ENCODE measurements around the gene STEAP1B.
"Not testable (repeated sequence)": the region's sequence is repeated elsewhere in the genome, so short reads cannot be mapped to it uniquely, and the experiment has no call there.

STEAP1B gene

GRCh38 chr7:22496912-22497311, 3.1 kb downstream of the STEAP1B start:
- not testable (repeated sequence) for H3K36me3 ChIP-seq (ENCODE audit: control insufficient read depth, insufficient read depth, low read length); H3K9me3 ChIP-seq (ENCODE audit: control insufficient read depth, low read length); H3K4me1 ChIP-seq (ENCODE audit: control insufficient read depth, insufficient read depth, low read length, poor library complexity, severe bottlenecking); H3K27ac ChIP-seq (ENCODE audit: low read depth, low read length, severe bottlenecking); H3K4me3 ChIP-seq (ENCODE audit: extremely low read depth, insufficient read depth, low read length, poor library complexity, severe bottlenecking)
- WGBS, 2 experiments (ENCODE audit: insufficient coverage in 2 of 2) = no CpG with 5 or more reads among the region's 2 CpGs

GRCh38 chr7:22496296-22496888, 3.6 kb downstream of the STEAP1B start:
- H3K36me3 ChIP-seq (ENCODE audit: control insufficient read depth, insufficient read depth, low read length); H3K9me3 ChIP-seq (ENCODE audit: control insufficient read depth, low read length); H3K27ac ChIP-seq (ENCODE audit: low read depth, low read length, severe bottlenecking); H3K4me1 ChIP-seq (ENCODE audit: control insufficient read depth, insufficient read depth, low read length, poor library complexity, severe bottlenecking); H3K4me3 ChIP-seq (ENCODE audit: extremely low read depth, insufficient read depth, low read length, poor library complexity, severe bottlenecking): not testable (repeated sequence)
- WGBS, 2 experiments (ENCODE audit: insufficient coverage in 2 of 2) = no CpG with 5 or more reads among the region's 6 CpGs

GRCh38 chr7:22493160-22493925, 6.6 kb downstream of the STEAP1B start:
- H3K9me3 ChIP-seq (ENCODE audit: control insufficient read depth, low read length); H3K4me3 ChIP-seq (ENCODE audit: extremely low read depth, insufficient read depth, low read length, poor library complexity, severe bottlenecking); H3K4me1 ChIP-seq (ENCODE audit: control insufficient read depth, insufficient read depth, low read length, poor library complexity, severe bottlenecking); H3K36me3 ChIP-seq (ENCODE audit: control insufficient read depth, insufficient read depth, low read length); H3K27ac ChIP-seq (ENCODE audit: low read depth, low read length, severe bottlenecking): not testable (repeated sequence)
- WGBS, 2 experiments (ENCODE audit: insufficient coverage in 2 of 2) = 100% methylated on average over 2 of the region's 4 CpGs

GRCh38 chr7:22488643-22489462, 11.1 kb downstream of the STEAP1B start:
- no peak overlapping the region for H3K27ac ChIP-seq (ENCODE audit: low read depth, low read length, severe bottlenecking)
- H3K9me3 ChIP-seq (ENCODE audit: control insufficient read depth, low read length) = peaks cover 8% of the 10 kb centered on the region
- no peaks in the 10 kb centered on the region for H3K4me1 ChIP-seq (ENCODE audit: control insufficient read depth, insufficient read depth, low read length, poor library complexity, severe bottlenecking)
- no peak overlapping the region for H3K4me3 ChIP-seq (ENCODE audit: extremely low read depth, insufficient read depth, low read length, poor library complexity, severe bottlenecking)
- 13 to 18% methylated on average over 7 to 8 of the region's 10 CpGs for WGBS, 2 experiments (ENCODE audit: insufficient coverage in 2 of 2)
- no peaks in the 10 kb centered on the region for H3K36me3 ChIP-seq (ENCODE audit: control insufficient read depth, insufficient read depth, low read length)

GRCh38 chr7:22487978-22488642, 11.9 kb downstream of the STEAP1B start:
- Histone ChIP-seq H3K36me3 (ENCODE audit: control insufficient read depth, insufficient read depth, low read length) (no peaks in the 10 kb centered on the region), H3K9me3 (ENCODE audit: control insufficient read depth, low read length) (peaks cover 8% of the 10 kb centered on the region), H3K27ac (ENCODE audit: low read depth, low read length, severe bottlenecking) (no peak overlapping the region), H3K4me3 (ENCODE audit: extremely low read depth, insufficient read depth, low read length, poor library complexity, severe bottlenecking) (no peak overlapping the region), H3K4me1 (ENCODE audit: control insufficient read depth, insufficient read depth, low read length, poor library complexity, severe bottlenecking) (no peaks in the 10 kb centered on the region)
- WGBS, 2 experiments (ENCODE audit: insufficient coverage in 2 of 2) = 68 to 73% methylated on average over 3 to 4 of the region's 5 CpGs

- Histone ChIP-seq H3K9me3 (ENCODE audit: control insufficient read depth, low read length) (peaks cover 8% of the 10 kb centered on the region), H3K4me3 (ENCODE audit: extremely low read depth, insufficient read depth, low read length, poor library complexity, severe bottlenecking) (no peak overlapping the region), H3K4me1 (ENCODE audit: control insufficient read depth, insufficient read depth, low read length, poor library complexity, severe bottlenecking) (peaks cover 3% of the 10 kb centered on the region), H3K27ac (ENCODE audit: low read depth, low read length, severe bottlenecking) (no peak overlapping the region), H3K36me3 (ENCODE audit: control insufficient read depth, insufficient read depth, low read length) (no peaks in the 10 kb centered on the region)
- WGBS, 2 experiments (ENCODE audit: insufficient coverage in 2 of 2) = no CpG with 5 or more reads among the region's 2 CpGs
Measured at GRCh38 chr7:22486597-22486996, 13.4 kb downstream of the STEAP1B start.

GRCh38 chr7:22485189-22485588, 14.8 kb downstream of the STEAP1B start:
- Histone ChIP-seq H3K4me3 (ENCODE audit: extremely low read depth, insufficient read depth, low read length, poor library complexity, severe bottlenecking) (no peak overlapping the region), H3K4me1 (ENCODE audit: control insufficient read depth, insufficient read depth, low read length, poor library complexity, severe bottlenecking) (peaks cover 3% of the 10 kb centered on the region), H3K36me3 (ENCODE audit: control insufficient read depth, insufficient read depth, low read length) (no peaks in the 10 kb centered on the region), H3K9me3 (ENCODE audit: control insufficient read depth, low read length) (peaks cover 8% of the 10 kb centered on the region), H3K27ac (ENCODE audit: low read depth, low read length, severe bottlenecking) (no peak overlapping the region)

- peaks cover 8% of the 10 kb centered on the region for H3K9me3 ChIP-seq (ENCODE audit: control insufficient read depth, low read length)
- no peak overlapping the region for H3K4me3 ChIP-seq (ENCODE audit: extremely low read depth, insufficient read depth, low read length, poor library complexity, severe bottlenecking)
- H3K4me1 ChIP-seq (ENCODE audit: control insufficient read depth, insufficient read depth, low read length, poor library complexity, severe bottlenecking) = peaks cover 11% of the 10 kb centered on the region
- no peak overlapping the region for H3K27ac ChIP-seq (ENCODE audit: low read depth, low read length, severe bottlenecking)
- WGBS, 2 experiments (ENCODE audit: insufficient coverage in 2 of 2) = 71% methylated on average over 1 of the region's 1 CpG; no CpG with 5 or more reads in 1 of the 2 experiments
- no peaks in the 10 kb centered on the region for H3K36me3 ChIP-seq (ENCODE audit: control insufficient read depth, insufficient read depth, low read length)
Measured at GRCh38 chr7:22482503-22482902, 17.5 kb downstream of the STEAP1B start.

- H3K4me3 ChIP-seq (ENCODE audit: extremely low read depth, insufficient read depth, low read length, poor library complexity, severe bottlenecking) = no peak overlapping the region
- H3K9me3 ChIP-seq (ENCODE audit: control insufficient read depth, low read length) = peaks cover 8% of the 10 kb centered on the region
- no peaks in the 10 kb centered on the region for H3K36me3 ChIP-seq (ENCODE audit: control insufficient read depth, insufficient read depth, low read length)
- 89 to 91% methylated on average over 4 to 5 of the region's 5 CpGs for WGBS, 2 experiments (ENCODE audit: insufficient coverage in 2 of 2)
- peaks cover 13% of the 10 kb centered on the region for H3K4me1 ChIP-seq (ENCODE audit: control insufficient read depth, insufficient read depth, low read length, poor library complexity, severe bottlenecking)
- H3K27ac ChIP-seq (ENCODE audit: low read depth, low read length, severe bottlenecking) = no peak overlapping the region
Measured at GRCh38 chr7:22481726-22482125, 18.3 kb downstream of the STEAP1B start.

GRCh38 chr7:22480523-22481075, 19.4 kb downstream of the STEAP1B start:
- WGBS, 2 experiments (ENCODE audit: insufficient coverage in 2 of 2) = 100% methylated on average over 1 to 3 of the region's 4 CpGs
- Histone ChIP-seq H3K4me1 (ENCODE audit: control insufficient read depth, insufficient read depth, low read length, poor library complexity, severe bottlenecking) (peaks cover 13% of the 10 kb centered on the region), H3K36me3 (ENCODE audit: control insufficient read depth, insufficient read depth, low read length) (no peaks in the 10 kb centered on the region), H3K27ac (ENCODE audit: low read depth, low read length, severe bottlenecking) (no peak overlapping the region), H3K9me3 (ENCODE audit: control insufficient read depth, low read length) (peaks cover 8% of the 10 kb centered on the region), H3K4me3 (ENCODE audit: extremely low read depth, insufficient read depth, low read length, poor library complexity, severe bottlenecking) (no peak overlapping the region)

Measured in mesodermal cell (in vitro differentiated cells).